ENCODE measurements around the gene NPTX1.

DNA sequence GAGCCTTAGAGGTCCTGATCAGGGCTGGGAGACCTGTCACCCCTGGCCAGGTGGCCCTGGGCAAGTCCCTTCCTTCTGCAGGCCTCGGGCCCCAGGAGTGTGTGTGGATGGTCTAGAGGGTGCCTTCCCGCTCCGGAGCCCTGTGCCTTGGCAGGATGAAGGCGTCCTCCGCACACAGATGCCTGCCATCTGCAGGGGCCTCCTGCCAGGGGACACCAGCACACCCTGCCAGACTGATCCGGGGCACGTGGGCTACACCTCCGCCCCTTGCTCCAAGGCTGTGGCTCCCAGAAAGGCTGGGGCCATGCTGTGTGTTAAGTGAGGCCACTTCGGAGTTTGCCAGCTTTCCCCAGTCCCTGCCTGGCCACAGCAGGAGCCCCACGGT is 30.7 kb downstream of the NPTX1 start:
- TF ChIP-seq, protein P1, sequence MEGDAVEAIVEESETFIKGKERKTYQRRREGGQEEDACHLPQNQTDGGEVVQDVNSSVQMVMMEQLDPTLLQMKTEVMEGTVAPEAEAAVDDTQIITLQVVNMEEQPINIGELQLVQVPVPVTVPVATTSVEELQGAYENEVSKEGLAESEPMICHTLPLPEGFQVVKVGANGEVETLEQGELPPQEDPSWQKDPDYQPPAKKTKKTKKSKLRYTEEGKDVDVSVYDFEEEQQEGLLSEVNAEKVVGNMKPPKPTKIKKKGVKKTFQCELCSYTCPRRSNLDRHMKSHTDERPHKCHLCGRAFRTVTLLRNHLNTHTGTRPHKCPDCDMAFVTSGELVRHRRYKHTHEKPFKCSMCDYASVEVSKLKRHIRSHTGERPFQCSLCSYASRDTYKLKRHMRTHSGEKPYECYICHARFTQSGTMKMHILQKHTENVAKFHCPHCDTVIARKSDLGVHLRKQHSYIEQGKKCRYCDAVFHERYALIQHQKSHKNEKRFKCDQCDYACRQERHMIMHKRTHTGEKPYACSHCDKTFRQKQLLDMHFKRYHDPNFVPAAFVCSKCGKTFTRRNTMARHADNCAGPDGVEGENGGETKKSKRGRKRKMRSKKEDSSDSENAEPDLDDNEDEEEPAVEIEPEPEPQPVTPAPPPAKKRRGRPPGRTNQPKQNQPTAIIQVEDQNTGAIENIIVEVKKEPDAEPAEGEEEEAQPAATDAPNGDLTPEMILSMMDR (IDR thresholded peaks at IDR 0.05; ENCODE audit: poor library complexity, severe bottlenecking) = no peak
- TF ChIP-seq, protein P2, sequence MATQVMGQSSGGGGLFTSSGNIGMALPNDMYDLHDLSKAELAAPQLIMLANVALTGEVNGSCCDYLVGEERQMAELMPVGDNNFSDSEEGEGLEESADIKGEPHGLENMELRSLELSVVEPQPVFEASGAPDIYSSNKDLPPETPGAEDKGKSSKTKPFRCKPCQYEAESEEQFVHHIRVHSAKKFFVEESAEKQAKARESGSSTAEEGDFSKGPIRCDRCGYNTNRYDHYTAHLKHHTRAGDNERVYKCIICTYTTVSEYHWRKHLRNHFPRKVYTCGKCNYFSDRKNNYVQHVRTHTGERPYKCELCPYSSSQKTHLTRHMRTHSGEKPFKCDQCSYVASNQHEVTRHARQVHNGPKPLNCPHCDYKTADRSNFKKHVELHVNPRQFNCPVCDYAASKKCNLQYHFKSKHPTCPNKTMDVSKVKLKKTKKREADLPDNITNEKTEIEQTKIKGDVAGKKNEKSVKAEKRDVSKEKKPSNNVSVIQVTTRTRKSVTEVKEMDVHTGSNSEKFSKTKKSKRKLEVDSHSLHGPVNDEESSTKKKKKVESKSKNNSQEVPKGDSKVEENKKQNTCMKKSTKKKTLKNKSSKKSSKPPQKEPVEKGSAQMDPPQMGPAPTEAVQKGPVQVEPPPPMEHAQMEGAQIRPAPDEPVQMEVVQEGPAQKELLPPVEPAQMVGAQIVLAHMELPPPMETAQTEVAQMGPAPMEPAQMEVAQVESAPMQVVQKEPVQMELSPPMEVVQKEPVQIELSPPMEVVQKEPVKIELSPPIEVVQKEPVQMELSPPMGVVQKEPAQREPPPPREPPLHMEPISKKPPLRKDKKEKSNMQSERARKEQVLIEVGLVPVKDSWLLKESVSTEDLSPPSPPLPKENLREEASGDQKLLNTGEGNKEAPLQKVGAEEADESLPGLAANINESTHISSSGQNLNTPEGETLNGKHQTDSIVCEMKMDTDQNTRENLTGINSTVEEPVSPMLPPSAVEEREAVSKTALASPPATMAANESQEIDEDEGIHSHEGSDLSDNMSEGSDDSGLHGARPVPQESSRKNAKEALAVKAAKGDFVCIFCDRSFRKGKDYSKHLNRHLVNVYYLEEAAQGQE (IDR thresholded peaks at IDR 0.05; ENCODE audit: borderline replicate concordance) = no peak
- TF ChIP-seq EP300 (conservative IDR thresholded peaks at IDR 0.05; ENCODE audit: poor library complexity, severe bottlenecking) (no peak), POLR2AphosphoS5 (IDR thresholded peaks at IDR 0.05) (no peak), RAD21 (conservative IDR thresholded peaks at IDR 0.05) (no peak), EZH2 (IDR thresholded peaks at IDR 0.05; ENCODE audit: borderline replicate concordance, insufficient read depth, low read length, poor library complexity, severe bottlenecking) (no peak), MXI1 (conservative IDR thresholded peaks at IDR 0.05; ENCODE audit: poor library complexity, severe bottlenecking) (no peak), SMC3 (conservative IDR thresholded peaks at IDR 0.05; ENCODE audit: poor library complexity) (no peak)

All from neural cell (in vitro differentiated cells).